Measurements from ENCODE around the gene FLT4.
"Not testable (repeated sequence)": the region's sequence is repeated elsewhere in the genome, so short reads cannot be mapped to it uniquely, and the experiment has no call there.

Gene FLT4

GRCh38 chr5:180669661-180670060 lies 20.3 kb upstream of the FLT4 start:
- no peak for DNase-seq

GRCh38 chr5:180668835-180669596 lies 19.6 kb upstream of the FLT4 start:
- DNase-seq: no peak

- no peak for DNase-seq
These were observed 17.4 kb upstream of the FLT4 start for GRCh38 chr5:180666812-180667211.

GRCh38 chr5:180665682-180666404 lies 16.4 kb upstream of the FLT4 start:
- DNase-seq: no peak

- DNase-seq: no peak
These were observed 9.6 kb upstream of the FLT4 start for GRCh38 chr5:180658774-180659564.

GRCh38 chr5:180655243-180655642 lies 5.8 kb upstream of the FLT4 start:
- DNase-seq: not testable (repeated sequence)

GRCh38 chr5:180652771-180653170 lies 3.4 kb upstream of the FLT4 start:
- no peak for DNase-seq

GRCh38 chr5:180652346-180652745 lies 2.9 kb upstream of the FLT4 start:
- no peak for DNase-seq

- DNase-seq: no peak
These were observed 623 bp downstream of the FLT4 start for GRCh38 chr5:180648658-180649296.

- no peak for DNase-seq
These were observed 1.4 kb downstream of the FLT4 start for GRCh38 chr5:180647941-180648500.

GRCh38 chr5:180647465-180647864 lies 1.9 kb downstream of the FLT4 start:
- no peak for DNase-seq

GRCh38 chr5:180646963-180647305 lies 2.5 kb downstream of the FLT4 start:
- DNase-seq: no peak

- DNase-seq: no peak
These were observed 3.0 kb downstream of the FLT4 start for GRCh38 chr5:180646289-180646962.

GRCh38 chr5:180645274-180646204 lies 3.9 kb downstream of the FLT4 start:
- DNase-seq: no peak

- DNase-seq: no peak
These were observed 4.6 kb downstream of the FLT4 start for GRCh38 chr5:180644825-180645273.

GRCh38 chr5:180644129-180644824 lies 5.1 kb downstream of the FLT4 start:
- no peak for DNase-seq

- DNase-seq: no peak
These were observed 6.1 kb downstream of the FLT4 start for GRCh38 chr5:180643191-180643851.

GRCh38 chr5:180642779-180643178 lies 6.6 kb downstream of the FLT4 start:
- no peak for DNase-seq

GRCh38 chr5:180642181-180642775 lies 7.1 kb downstream of the FLT4 start:
- DNase-seq: no peak

Data from activated gamma-delta T cell (primary cell).